Measurements from ENCODE around the gene LAMA5.

LAMA5 gene

GRCh38 chr20:62387219-62387913 lies 20.3 kb upstream of the LAMA5 start:
- Histone ChIP-seq H3K4me3 (ENCODE audit: low read depth, low read length) (peak overlapping the region; percentile 83), H3K36me3 (ENCODE audit: control insufficient read depth, insufficient read depth, low read length) (peaks cover 32% of the 10 kb centered on the region), H3K4me1 (ENCODE audit: control insufficient read depth, insufficient read depth, low read length) (0 out of 2 replicates have a peak, but pooled peaks cover 6% of the 10 kb centered on the region), H3K27ac (ENCODE audit: low read depth, low read length) (peak overlapping the region; percentile 82), H3K9ac (ENCODE audit: low read length) (peak overlapping the region; percentile 91), H3K9me3 (ENCODE audit: control insufficient read depth, insufficient read depth, low read depth, low read length) (no peaks in the 10 kb centered on the region), H3K27me3 (ENCODE audit: control insufficient read depth, insufficient read depth, low read length) (no peaks in the 10 kb centered on the region)

- Histone ChIP-seq H3K4me3 (ENCODE audit: low read depth, low read length) (peak within 1 kb of the TSS; percentile 83), H3K36me3 (ENCODE audit: control insufficient read depth, insufficient read depth, low read length) (peaks cover 39% of the 10 kb centered on the region), H3K9me3 (ENCODE audit: control insufficient read depth, insufficient read depth, low read depth, low read length) (no peaks in the 10 kb centered on the region), H3K9ac (ENCODE audit: low read length) (peak within 1 kb of the TSS; percentile 92), H3K4me1 (ENCODE audit: control insufficient read depth, insufficient read depth, low read length) (0 out of 2 replicates have a peak, but pooled peaks cover 7% of the 10 kb centered on the region), H3K27ac (ENCODE audit: low read depth, low read length) (peak within 1 kb of the TSS; percentile 82), H3K27me3 (ENCODE audit: control insufficient read depth, insufficient read depth, low read length) (no peaks in the 10 kb centered on the region)
These were observed 19.5 kb upstream of the LAMA5 start, which contains the start of gene RPS21 for GRCh38 chr20:62386383-62387218. RPS21 (plus strand) TSS chr20:62387103; CDS start chr20:62387339, 236 bp downstream.

GRCh38 chr20:62382306-62383198 lies 15.4 kb upstream of the LAMA5 start:
- Histone ChIP-seq H3K27me3 (ENCODE audit: control insufficient read depth, insufficient read depth, low read length) (no peaks in the 10 kb centered on the region), H3K4me1 (ENCODE audit: control insufficient read depth, insufficient read depth, low read length) (peaks cover 25% of the 10 kb centered on the region), H3K36me3 (ENCODE audit: control insufficient read depth, insufficient read depth, low read length) (peaks cover 13% of the 10 kb centered on the region), H3K9ac (ENCODE audit: low read length) (no peak overlapping the region), H3K4me3 (ENCODE audit: low read depth, low read length) (no peak overlapping the region), H3K27ac (ENCODE audit: low read depth, low read length) (no peak overlapping the region), H3K9me3 (ENCODE audit: control insufficient read depth, insufficient read depth, low read depth, low read length) (no peaks in the 10 kb centered on the region)

- H3K4me1 ChIP-seq (ENCODE audit: control insufficient read depth, insufficient read depth, low read length) = peaks cover 32% of the 10 kb centered on the region
- H3K27ac ChIP-seq (ENCODE audit: low read depth, low read length) = no peak overlapping the region
- H3K9ac ChIP-seq (ENCODE audit: low read length) = no peak overlapping the region
- H3K9me3 ChIP-seq (ENCODE audit: control insufficient read depth, insufficient read depth, low read depth, low read length) = no peaks in the 10 kb centered on the region
- H3K4me3 ChIP-seq (ENCODE audit: low read depth, low read length) = no peak overlapping the region
- H3K36me3 ChIP-seq (ENCODE audit: control insufficient read depth, insufficient read depth, low read length) = peaks cover 9% of the 10 kb centered on the region
- no peaks in the 10 kb centered on the region for H3K27me3 ChIP-seq (ENCODE audit: control insufficient read depth, insufficient read depth, low read length)
These were observed 14.7 kb upstream of the LAMA5 start for GRCh38 chr20:62381842-62382241.

GRCh38 chr20:62381202-62381797 lies 14.2 kb upstream of the LAMA5 start:
- no peak overlapping the region for H3K27ac ChIP-seq (ENCODE audit: low read depth, low read length)
- no peaks in the 10 kb centered on the region for H3K9me3 ChIP-seq (ENCODE audit: control insufficient read depth, insufficient read depth, low read depth, low read length)
- H3K4me1 ChIP-seq (ENCODE audit: control insufficient read depth, insufficient read depth, low read length) = peaks cover 37% of the 10 kb centered on the region
- no peak overlapping the region for H3K9ac ChIP-seq (ENCODE audit: low read length)
- peaks cover 9% of the 10 kb centered on the region for H3K36me3 ChIP-seq (ENCODE audit: control insufficient read depth, insufficient read depth, low read length)
- no peak overlapping the region for H3K4me3 ChIP-seq (ENCODE audit: low read depth, low read length)
- H3K27me3 ChIP-seq (ENCODE audit: control insufficient read depth, insufficient read depth, low read length) = no peaks in the 10 kb centered on the region

GRCh38 chr20:62378215-62378614 lies 11.1 kb upstream of the LAMA5 start:
- Histone ChIP-seq H3K27ac (ENCODE audit: low read depth, low read length) (peak overlapping the region; percentile 91), H3K36me3 (ENCODE audit: control insufficient read depth, insufficient read depth, low read length) (peaks cover 9% of the 10 kb centered on the region), H3K4me3 (ENCODE audit: low read depth, low read length) (no peak overlapping the region), H3K4me1 (ENCODE audit: control insufficient read depth, insufficient read depth, low read length) (peaks cover 50% of the 10 kb centered on the region), H3K9me3 (ENCODE audit: control insufficient read depth, insufficient read depth, low read depth, low read length) (no peaks in the 10 kb centered on the region), H3K9ac (ENCODE audit: low read length) (peak overlapping the region; percentile 0), H3K27me3 (ENCODE audit: control insufficient read depth, insufficient read depth, low read length) (no peaks in the 10 kb centered on the region)

- peaks cover 50% of the 10 kb centered on the region for H3K4me1 ChIP-seq (ENCODE audit: control insufficient read depth, insufficient read depth, low read length)
- H3K27me3 ChIP-seq (ENCODE audit: control insufficient read depth, insufficient read depth, low read length) = no peaks in the 10 kb centered on the region
- H3K4me3 ChIP-seq (ENCODE audit: low read depth, low read length) = no peak overlapping the region
- H3K9me3 ChIP-seq (ENCODE audit: control insufficient read depth, insufficient read depth, low read depth, low read length) = no peaks in the 10 kb centered on the region
- H3K36me3 ChIP-seq (ENCODE audit: control insufficient read depth, insufficient read depth, low read length) = peaks cover 9% of the 10 kb centered on the region
- peak overlapping the region; percentile 91 for H3K27ac ChIP-seq (ENCODE audit: low read depth, low read length)
- H3K9ac ChIP-seq (ENCODE audit: low read length) = peak overlapping the region; percentile 0
These were observed 10.6 kb upstream of the LAMA5 start for GRCh38 chr20:62377615-62378178.

- no peaks in the 10 kb centered on the region for H3K9me3 ChIP-seq (ENCODE audit: control insufficient read depth, insufficient read depth, low read depth, low read length)
- peaks cover 6% of the 10 kb centered on the region for H3K36me3 ChIP-seq (ENCODE audit: control insufficient read depth, insufficient read depth, low read length)
- peak overlapping the region; percentile 28 for H3K9ac ChIP-seq (ENCODE audit: low read length)
- H3K4me1 ChIP-seq (ENCODE audit: control insufficient read depth, insufficient read depth, low read length) = peaks cover 46% of the 10 kb centered on the region
- H3K27ac ChIP-seq (ENCODE audit: low read depth, low read length) = peak overlapping the region; percentile 18; the same call in 1 of the 2 replicates
- H3K4me3 ChIP-seq (ENCODE audit: low read depth, low read length) = no peak overlapping the region
- H3K27me3 ChIP-seq (ENCODE audit: control insufficient read depth, insufficient read depth, low read length) = no peaks in the 10 kb centered on the region
These were observed 10.0 kb upstream of the LAMA5 start for GRCh38 chr20:62377064-62377461.

- H3K27ac ChIP-seq (ENCODE audit: low read depth, low read length) = peak overlapping the region; percentile 18; the same call in 1 of the 2 replicates
- H3K27me3 ChIP-seq (ENCODE audit: control insufficient read depth, insufficient read depth, low read length) = no peaks in the 10 kb centered on the region
- peaks cover 45% of the 10 kb centered on the region for H3K4me1 ChIP-seq (ENCODE audit: control insufficient read depth, insufficient read depth, low read length)
- no peaks in the 10 kb centered on the region for H3K36me3 ChIP-seq (ENCODE audit: control insufficient read depth, insufficient read depth, low read length)
- H3K9ac ChIP-seq (ENCODE audit: low read length) = peak overlapping the region; percentile 28
- no peaks in the 10 kb centered on the region for H3K9me3 ChIP-seq (ENCODE audit: control insufficient read depth, insufficient read depth, low read depth, low read length)
- no peak overlapping the region for H3K4me3 ChIP-seq (ENCODE audit: low read depth, low read length)
These were observed 9.3 kb upstream of the LAMA5 start for GRCh38 chr20:62376112-62377063.

Measured in HUES6 (cell line).